ENCODE results near the gene OR4E2.
"Not testable (repeated sequence)": the region's sequence is repeated elsewhere in the genome, so short reads cannot be mapped to it uniquely, and the experiment has no call there.

Gene OR4E2

DNA sequence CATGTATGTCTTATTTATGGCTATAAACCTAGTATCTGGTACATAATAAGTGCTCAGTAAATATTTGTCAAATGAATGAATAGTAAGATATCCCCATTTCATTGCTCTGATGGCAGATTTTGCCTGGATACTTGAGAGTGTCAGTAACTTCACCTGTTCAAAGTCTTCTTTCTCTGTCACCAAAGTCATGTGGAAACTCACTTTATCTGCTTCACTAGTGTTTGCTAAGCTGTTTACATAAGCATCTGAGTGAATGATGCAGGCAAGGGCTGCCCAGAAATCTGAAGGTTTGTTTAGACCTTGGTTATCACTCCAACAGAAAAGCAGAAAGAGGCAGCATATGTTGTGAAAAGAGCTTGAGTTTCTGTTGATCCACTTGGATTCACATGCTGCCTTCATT, 15.6 kb downstream of the OR4E2 start:
- no peak overlapping the region for H3K4me3 Mint-ChIP-seq
- no peak overlapping the region for H3K27ac Mint-ChIP-seq
- no peaks in the 10 kb centered on the region for H3K4me1 Mint-ChIP-seq (ENCODE audit: low read depth)
- H3K27me3 Mint-ChIP-seq = peaks cover 18% of the 10 kb centered on the region
- H3K36me3 Mint-ChIP-seq = no peaks in the 10 kb centered on the region
- H3K9me3 Mint-ChIP-seq (ENCODE audit: low read depth) = no peaks in the 10 kb centered on the region

DNA sequence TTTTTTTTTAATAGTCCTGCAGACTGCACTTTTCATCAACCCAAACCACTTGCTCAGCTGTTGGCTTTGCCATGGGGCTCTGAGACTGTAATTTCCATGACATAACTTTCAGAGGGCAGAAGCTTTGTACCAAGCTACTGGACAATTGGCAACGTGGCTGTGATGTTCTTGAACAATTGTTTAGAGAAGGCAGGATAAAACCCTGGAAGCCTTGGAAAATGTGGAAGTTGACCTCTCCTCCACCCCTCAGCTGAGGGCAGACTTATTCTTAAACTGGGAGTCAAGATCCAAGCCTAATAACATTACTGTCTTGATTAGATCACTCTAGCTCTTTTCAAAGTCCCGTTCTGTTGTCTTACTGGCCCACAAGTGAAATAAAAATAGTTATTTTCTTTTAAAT, 17.7 kb downstream of the OR4E2 start:
- H3K4me1 Mint-ChIP-seq (ENCODE audit: low read depth) = no peaks in the 10 kb centered on the region
- no peaks in the 10 kb centered on the region for H3K36me3 Mint-ChIP-seq
- H3K27ac Mint-ChIP-seq = no peak overlapping the region
- H3K9me3 Mint-ChIP-seq (ENCODE audit: low read depth) = no peaks in the 10 kb centered on the region
- H3K4me3 Mint-ChIP-seq = no peak overlapping the region
- peaks cover 18% of the 10 kb centered on the region for H3K27me3 Mint-ChIP-seq

DNA sequence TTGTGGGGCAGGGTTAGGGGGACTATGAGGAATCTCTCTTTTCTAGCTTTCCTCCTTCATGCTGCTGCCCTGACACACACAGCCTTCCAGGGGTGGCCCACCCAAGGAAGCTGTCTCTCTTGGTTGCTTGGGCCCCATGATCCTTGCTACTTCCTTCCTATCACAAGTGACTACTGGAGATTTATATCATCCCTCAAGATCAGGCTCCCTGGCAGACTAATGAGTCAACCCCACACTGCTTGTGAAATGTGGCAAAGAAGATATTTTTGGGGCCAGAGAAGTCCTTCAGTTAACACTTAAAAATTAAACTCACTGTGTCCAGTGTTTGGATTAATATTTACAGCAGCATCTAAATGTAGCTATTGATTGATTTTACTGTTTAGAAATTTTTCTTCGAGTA, 18.5 kb downstream of the OR4E2 start:
- Mint-ChIP-seq H3K4me3 (no peak overlapping the region), H3K36me3 (peaks cover 3% of the 10 kb centered on the region), H3K27ac (no peak overlapping the region), H3K4me1 (ENCODE audit: low read depth) (no peaks in the 10 kb centered on the region), H3K27me3 (peaks cover 14% of the 10 kb centered on the region), H3K9me3 (ENCODE audit: low read depth) (no peaks in the 10 kb centered on the region)

DNA sequence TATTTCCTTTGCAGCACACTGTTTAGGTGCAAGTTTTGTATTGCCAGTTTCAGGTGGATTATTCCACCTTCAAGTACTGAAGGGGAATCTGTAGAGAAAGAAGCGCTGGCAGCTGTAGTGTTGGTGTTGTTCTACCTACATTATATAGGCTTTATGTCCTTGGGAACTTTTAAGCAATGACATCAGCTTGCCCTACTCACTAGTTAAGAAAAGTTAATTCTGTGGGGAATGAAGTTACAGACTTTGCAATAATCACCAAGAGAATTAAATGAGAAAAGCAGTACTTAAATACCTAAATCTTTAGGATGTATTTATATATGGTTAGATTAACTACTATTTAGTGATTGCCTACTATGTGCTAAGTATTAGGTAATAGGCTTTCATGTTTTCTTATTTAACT, 20.1 kb downstream of the OR4E2 start, which contains the start of gene OR4E1:
TSS of gene OR4E1 (minus strand) at position 101 of the 400 bp plus-strand sequence. CDS start 2,883 bp downstream, outside the sequence.
- H3K4me3 Mint-ChIP-seq = no peak within 1 kb of the TSS
- H3K27ac Mint-ChIP-seq = no peak within 1 kb of the TSS
- H3K27me3 Mint-ChIP-seq = peaks cover 17% of the 10 kb centered on the region
- H3K4me1 Mint-ChIP-seq (ENCODE audit: low read depth) = no peaks in the 10 kb centered on the region
- H3K36me3 Mint-ChIP-seq = peaks cover 3% of the 10 kb centered on the region
- no peaks in the 10 kb centered on the region for H3K9me3 Mint-ChIP-seq (ENCODE audit: low read depth)

DNA sequence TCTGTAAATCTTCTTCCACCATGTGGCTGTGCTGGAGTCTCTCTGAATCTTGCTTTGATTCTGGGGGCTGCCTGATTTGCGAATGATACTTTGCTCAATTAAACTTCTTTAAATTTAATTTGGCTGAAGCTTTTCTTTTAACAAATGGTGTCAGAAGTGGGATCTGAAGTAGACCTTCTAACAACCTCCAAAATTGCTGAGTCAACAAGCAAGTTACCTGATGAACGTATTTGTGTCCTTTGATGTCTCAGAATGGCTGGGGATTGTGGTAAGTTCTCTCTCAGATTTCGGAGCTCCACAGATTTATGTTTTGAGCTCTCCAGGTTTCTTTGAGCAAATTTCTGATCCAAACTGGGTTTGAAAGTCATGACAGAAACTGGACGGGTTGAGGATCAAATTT, 21.9 kb downstream of the OR4E2 start:
- peaks cover 11% of the 10 kb centered on the region for H3K27me3 Mint-ChIP-seq
- no peak overlapping the region for H3K27ac Mint-ChIP-seq
- H3K4me1 Mint-ChIP-seq (ENCODE audit: low read depth) = no peaks in the 10 kb centered on the region
- no peak overlapping the region for H3K4me3 Mint-ChIP-seq
- peaks cover 3% of the 10 kb centered on the region for H3K36me3 Mint-ChIP-seq
- H3K9me3 Mint-ChIP-seq (ENCODE audit: low read depth) = no peaks in the 10 kb centered on the region

DNA sequence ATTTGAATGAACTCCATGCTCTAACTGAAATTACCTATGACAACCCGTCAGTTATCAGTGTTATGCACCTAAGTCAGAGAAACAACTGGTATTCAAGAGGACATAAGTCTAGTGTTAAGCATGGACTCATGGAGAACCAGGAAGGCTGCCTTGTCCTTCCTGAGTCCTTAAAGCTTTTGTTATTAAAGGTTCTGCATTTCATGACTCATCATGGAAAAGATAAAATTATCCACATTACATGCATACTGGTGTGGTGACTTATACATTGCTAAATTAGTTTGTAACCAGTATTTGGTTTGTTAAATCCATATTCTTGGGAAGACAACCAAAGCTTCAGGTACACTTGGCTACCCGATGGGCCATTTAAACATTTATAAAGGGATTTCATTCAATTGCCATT, 26.4 kb downstream of the OR4E2 start:
- Mint-ChIP-seq H3K27me3 (peaks cover 14% of the 10 kb centered on the region), H3K9me3 (ENCODE audit: low read depth) (no peaks in the 10 kb centered on the region), H3K4me3 (no peak overlapping the region), H3K27ac (no peak overlapping the region), H3K36me3 (peaks cover 3% of the 10 kb centered on the region), H3K4me1 (ENCODE audit: low read depth) (no peaks in the 10 kb centered on the region)

DNA sequence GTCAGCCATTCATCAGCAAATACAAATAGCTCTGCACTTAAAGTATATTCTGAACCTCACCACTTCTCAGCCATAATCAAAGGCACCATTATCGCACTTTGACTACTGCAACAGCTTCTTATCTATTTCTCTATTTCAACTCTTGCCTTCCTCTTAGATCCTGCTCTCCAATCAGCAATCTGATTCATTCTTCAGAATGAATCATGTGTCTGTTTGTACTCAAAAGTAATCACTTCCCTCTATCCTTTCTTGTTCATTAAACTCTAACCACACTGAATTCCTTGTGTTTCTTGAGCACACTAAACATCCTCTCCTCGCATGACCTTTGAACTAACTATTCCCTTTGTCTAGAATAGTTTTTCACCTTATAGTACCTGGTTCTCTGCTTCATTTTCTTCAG, 32.8 kb downstream of the OR4E2 start:
- Mint-ChIP-seq H3K4me1 (ENCODE audit: low read depth) (no peaks in the 10 kb centered on the region), H3K27me3 (peaks cover 25% of the 10 kb centered on the region)

DNA sequence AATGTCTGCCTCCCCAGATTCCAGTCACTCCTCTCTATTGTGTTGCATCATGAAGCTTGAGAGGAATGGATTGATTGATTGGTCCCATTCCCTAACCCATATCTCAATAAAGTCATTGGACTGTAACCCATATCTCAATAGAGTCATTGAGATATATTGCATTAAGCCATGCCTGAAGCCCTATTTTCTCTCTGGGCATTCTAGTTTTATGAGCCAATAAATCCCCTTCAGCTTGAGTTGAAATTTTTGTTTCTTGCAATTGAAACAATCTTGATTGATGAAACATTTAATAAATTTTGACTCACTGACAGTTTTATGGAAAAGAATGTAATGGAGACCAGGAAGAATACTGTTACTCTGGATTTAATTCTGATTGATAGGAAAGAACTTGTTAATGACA, 40.8 kb downstream of the OR4E2 start:
- Mint-ChIP-seq H3K36me3 (peaks cover 2% of the 10 kb centered on the region), H3K27me3 (peaks cover 16% of the 10 kb centered on the region), H3K4me1 (ENCODE audit: low read depth) (no peaks in the 10 kb centered on the region), H3K4me3 (no peak overlapping the region), H3K9me3 (ENCODE audit: low read depth) (no peaks in the 10 kb centered on the region), H3K27ac (no peak overlapping the region)

More for the DNA sequence above, 32.8 kb downstream of the OR4E2 start:
- Mint-ChIP-seq H3K4me3 (no peak overlapping the region), H3K9me3 (ENCODE audit: low read depth) (no peaks in the 10 kb centered on the region), H3K27ac (no peak overlapping the region), H3K36me3 (no peaks in the 10 kb centered on the region)

DNA sequence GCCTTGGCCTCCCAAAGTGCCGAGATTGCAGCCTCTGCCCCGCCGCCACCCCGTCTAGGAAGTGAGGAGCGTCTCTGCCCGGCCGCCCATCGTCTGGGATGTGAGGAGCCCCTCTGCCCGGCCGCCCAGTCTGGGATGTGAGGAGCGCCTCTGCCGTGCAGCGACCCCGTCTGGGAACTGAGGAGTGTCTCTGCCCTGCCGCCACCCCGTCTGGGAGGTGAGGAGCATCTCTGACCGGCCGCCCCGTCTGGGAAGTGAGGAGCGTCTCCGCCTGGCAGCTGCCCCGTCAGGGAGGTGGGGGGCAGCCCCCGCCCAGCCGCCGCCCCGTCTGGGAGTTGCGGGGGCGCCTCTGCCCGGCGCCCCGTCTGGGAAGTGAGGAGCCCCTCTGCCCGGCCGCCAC, 44.0 kb downstream of the OR4E2 start:
- not testable (repeated sequence) for H3K4me3 Mint-ChIP-seq; H3K36me3 Mint-ChIP-seq; H3K4me1 Mint-ChIP-seq (ENCODE audit: low read depth); H3K27me3 Mint-ChIP-seq; H3K9me3 Mint-ChIP-seq (ENCODE audit: low read depth); H3K27ac Mint-ChIP-seq

DNA sequence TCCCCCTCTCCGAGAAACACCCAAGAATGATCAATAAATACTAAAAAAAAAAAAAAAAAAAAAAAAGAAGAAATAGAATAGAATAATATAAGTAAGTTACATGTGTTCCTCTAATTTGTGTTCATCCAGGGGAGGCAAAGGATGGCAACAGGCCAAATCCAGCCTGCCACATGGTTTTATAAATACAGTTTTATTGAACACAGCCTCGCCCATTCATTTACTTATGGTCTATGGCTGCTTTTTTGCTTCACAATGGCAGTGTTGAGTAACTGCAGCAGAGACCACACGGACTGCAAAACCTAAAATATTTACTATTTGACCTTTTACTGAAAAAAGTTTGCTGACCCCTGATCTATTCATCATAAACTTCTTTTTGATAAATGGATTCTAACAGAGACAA, 44.9 kb downstream of the OR4E2 start:
- H3K4me1 Mint-ChIP-seq (ENCODE audit: low read depth); H3K9me3 Mint-ChIP-seq (ENCODE audit: low read depth): not testable (repeated sequence)

DNA sequence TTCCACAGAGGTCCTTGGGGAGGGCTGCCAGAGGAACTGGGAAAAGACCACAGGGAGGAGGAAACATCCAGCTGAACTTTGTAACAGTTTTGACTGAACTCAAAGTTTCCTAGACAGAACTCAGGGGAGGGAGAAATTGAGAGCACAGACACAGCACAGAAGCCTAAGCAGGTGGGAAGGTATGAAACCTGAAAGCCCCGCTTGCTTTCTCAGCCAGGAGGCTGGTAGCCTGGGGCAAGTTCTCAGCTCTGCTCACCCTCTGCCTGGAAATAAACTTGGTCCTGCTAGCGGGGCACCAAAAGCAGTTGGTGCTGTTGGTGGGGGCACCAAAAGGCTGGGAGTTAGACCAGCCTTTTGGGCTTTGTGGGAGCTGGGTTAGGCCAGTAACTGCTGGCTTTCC, 45.9 kb downstream of the OR4E2 start:
- Mint-ChIP-seq H3K4me3 (no peak overlapping the region), H3K27ac (no peak overlapping the region), H3K36me3 (peaks cover 2% of the 10 kb centered on the region), H3K4me1 (ENCODE audit: low read depth) (peaks cover 12% of the 10 kb centered on the region), H3K27me3 (peaks cover 6% of the 10 kb centered on the region), H3K9me3 (ENCODE audit: low read depth) (no peaks in the 10 kb centered on the region)

More for the DNA sequence above, 44.9 kb downstream of the OR4E2 start:
- H3K27me3 Mint-ChIP-seq, H3K27ac Mint-ChIP-seq, H3K4me3 Mint-ChIP-seq, H3K36me3 Mint-ChIP-seq: not testable (repeated sequence)

DNA sequence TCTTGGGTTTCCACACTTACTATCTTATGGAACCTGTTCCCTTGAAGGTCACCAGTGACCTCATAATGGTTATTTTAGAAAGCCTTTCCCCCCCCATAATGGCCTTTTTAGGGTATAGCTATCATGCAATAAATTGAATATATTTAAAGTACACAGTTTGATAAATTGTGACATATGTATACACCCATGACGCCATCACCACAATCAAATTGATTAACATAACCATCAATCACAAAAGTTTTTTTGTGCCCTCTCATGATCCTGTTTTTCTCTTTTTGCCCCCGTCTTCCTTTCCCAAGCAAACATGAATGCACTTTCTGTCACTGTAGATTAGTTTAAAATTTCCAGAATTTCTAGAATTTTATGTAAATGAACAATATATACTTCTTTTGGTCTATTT, 48.7 kb downstream of the OR4E2 start:
- Mint-ChIP-seq H3K9me3 (ENCODE audit: low read depth) (peaks cover 5% of the 10 kb centered on the region), H3K4me1 (ENCODE audit: low read depth) (peaks cover 16% of the 10 kb centered on the region), H3K27me3 (peaks cover 5% of the 10 kb centered on the region), H3K36me3 (peaks cover 2% of the 10 kb centered on the region), H3K27ac (no peak overlapping the region), H3K4me3 (no peak overlapping the region)

DNA sequence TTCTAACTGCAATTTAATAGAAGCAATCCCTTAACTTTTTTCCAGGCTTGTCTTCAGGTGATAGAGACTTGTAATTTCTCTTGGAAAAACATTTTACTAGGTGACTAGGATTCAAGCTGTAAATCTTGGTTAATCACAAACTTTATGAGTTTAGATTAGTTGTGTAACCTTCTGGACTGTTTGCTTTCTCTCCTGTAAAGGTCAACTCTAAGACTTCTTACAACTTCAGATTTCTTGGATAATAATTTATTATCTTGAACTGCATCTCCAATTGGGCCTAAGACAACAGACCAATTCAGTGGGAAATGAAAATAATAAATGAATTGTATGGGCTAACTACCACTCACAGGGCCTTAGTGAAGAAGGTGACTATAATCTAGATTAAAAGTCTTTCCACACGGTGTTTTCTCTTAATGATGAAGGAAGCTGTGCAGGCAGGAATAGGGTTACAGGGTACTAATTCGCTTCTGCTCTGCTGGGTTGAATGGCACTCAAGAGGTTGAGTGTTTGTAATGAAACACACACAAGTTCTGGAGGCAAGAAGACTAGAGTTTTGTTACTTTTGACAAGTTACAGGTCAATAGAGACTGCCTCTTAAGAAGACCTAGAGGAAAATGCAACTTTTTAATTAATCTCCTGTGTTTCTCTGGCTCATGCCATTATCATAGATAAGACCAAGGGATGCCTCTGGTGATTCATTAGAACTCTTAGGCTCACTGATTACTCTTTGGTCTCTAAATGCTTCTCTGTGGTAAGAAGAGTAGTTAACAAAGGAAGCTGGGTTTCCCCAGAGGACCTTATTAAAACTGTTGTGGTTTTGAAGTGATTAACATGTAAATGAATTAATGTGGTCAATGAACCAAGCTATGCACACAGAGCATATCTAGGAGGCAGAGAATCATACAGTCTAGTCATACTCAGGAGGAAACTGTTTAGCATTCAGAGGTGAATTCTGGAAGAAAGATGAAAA, 50.0 kb downstream of the OR4E2 start:
- H3K27ac Mint-ChIP-seq = peak overlapping the region; percentile 18
- no peak overlapping the region for H3K4me3 Mint-ChIP-seq
- peaks cover 16% of the 10 kb centered on the region for H3K4me1 Mint-ChIP-seq (ENCODE audit: low read depth)
- peaks cover 2% of the 10 kb centered on the region for H3K36me3 Mint-ChIP-seq
- H3K27me3 Mint-ChIP-seq = peaks cover 5% of the 10 kb centered on the region
- peaks cover 5% of the 10 kb centered on the region for H3K9me3 Mint-ChIP-seq (ENCODE audit: low read depth)

DNA sequence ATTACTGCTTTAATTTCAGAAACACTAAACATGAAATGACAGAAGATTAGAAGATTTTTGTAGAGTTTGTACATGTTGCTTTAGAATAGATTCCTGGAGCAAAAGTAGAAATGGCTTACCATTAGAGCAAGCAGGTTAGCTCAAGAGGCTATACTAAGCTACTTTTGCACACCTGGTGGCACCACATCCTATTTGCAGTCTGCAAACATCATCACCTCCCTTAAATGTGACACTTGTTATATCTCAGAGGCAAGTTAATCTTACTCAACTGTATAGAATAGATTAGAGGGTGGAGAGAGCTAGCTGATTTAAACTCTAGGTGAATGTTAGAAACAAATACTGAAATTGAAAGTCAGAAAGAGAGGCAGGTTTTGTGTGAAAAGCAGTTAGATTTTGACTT, 50.7 kb downstream of the OR4E2 start:
- Mint-ChIP-seq H3K36me3 (peaks cover 5% of the 10 kb centered on the region), H3K27ac (peak overlapping the region; percentile 18), H3K4me3 (peak overlapping the region; percentile 14), H3K9me3 (ENCODE audit: low read depth) (peaks cover 11% of the 10 kb centered on the region), H3K4me1 (ENCODE audit: low read depth) (peaks cover 16% of the 10 kb centered on the region), H3K27me3 (peaks cover 6% of the 10 kb centered on the region)

DNA sequence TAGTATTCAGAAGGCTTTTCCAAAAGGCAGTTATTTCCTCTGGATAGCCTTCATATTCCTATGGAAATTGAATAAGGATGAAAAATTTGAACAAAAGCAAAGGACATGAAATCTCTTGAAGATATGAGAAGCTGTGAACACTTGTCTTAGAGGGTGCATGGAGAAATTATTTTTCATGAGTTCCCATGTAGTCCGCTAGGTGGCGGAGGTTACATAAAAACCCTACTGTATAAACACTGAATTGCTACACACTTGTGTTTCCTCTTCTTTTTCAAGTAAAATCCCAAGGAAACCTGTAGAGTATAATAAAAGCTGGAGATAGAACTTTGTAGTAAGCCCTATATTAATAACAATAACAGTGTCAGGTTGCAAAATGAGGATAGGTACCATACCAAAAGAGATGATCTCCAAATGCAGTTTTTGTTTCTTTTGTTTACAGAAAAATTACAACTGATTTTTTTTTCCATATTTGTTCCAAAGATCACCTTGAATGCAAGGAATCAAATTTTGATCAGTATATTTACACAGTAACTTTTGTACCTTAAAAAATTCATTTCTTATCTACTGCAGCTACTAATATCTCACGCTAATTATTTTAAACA, 57.8 kb downstream of the OR4E2 start:
- H3K27ac Mint-ChIP-seq = peak overlapping the region; percentile 72
- peaks cover 6% of the 10 kb centered on the region for H3K4me1 Mint-ChIP-seq (ENCODE audit: low read depth)
- H3K36me3 Mint-ChIP-seq = peaks cover 3% of the 10 kb centered on the region

More for the DNA sequence above, 57.8 kb downstream of the OR4E2 start:
- peaks cover 11% of the 10 kb centered on the region for H3K9me3 Mint-ChIP-seq (ENCODE audit: low read depth)
- peak overlapping the region; percentile 76 for H3K4me3 Mint-ChIP-seq
- peaks cover 19% of the 10 kb centered on the region for H3K27me3 Mint-ChIP-seq

All from activated naive CD8-positive, alpha-beta T cell (primary cell).